ENCODE data around the gene ANO3.

Gene ANO3

GRCh38 chr11:26613759-26614158, 281.8 kb downstream of the ANO3 start:
- no peaks in the 10 kb centered on the region for H3K27me3 ChIP-seq
- H3K36me3 ChIP-seq: no peaks in the 10 kb centered on the region
- H3K9me3 ChIP-seq: no peaks in the 10 kb centered on the region
- H3K4me3 ChIP-seq (ENCODE audit: low read depth in 1 of 2, low read length in 1 of 2): no peak overlapping the region
- TF ChIP-seq, protein P1, sequence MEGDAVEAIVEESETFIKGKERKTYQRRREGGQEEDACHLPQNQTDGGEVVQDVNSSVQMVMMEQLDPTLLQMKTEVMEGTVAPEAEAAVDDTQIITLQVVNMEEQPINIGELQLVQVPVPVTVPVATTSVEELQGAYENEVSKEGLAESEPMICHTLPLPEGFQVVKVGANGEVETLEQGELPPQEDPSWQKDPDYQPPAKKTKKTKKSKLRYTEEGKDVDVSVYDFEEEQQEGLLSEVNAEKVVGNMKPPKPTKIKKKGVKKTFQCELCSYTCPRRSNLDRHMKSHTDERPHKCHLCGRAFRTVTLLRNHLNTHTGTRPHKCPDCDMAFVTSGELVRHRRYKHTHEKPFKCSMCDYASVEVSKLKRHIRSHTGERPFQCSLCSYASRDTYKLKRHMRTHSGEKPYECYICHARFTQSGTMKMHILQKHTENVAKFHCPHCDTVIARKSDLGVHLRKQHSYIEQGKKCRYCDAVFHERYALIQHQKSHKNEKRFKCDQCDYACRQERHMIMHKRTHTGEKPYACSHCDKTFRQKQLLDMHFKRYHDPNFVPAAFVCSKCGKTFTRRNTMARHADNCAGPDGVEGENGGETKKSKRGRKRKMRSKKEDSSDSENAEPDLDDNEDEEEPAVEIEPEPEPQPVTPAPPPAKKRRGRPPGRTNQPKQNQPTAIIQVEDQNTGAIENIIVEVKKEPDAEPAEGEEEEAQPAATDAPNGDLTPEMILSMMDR (IDR thresholded peaks at IDR 0.05): no peak
- H3K4me1 ChIP-seq (ENCODE audit: control insufficient read depth in 1 of 2, insufficient read depth in 1 of 2, low read depth in 1 of 2, low read length in 1 of 2): no peaks in the 10 kb centered on the region
- H3K27ac ChIP-seq: no peak overlapping the region

DNA sequence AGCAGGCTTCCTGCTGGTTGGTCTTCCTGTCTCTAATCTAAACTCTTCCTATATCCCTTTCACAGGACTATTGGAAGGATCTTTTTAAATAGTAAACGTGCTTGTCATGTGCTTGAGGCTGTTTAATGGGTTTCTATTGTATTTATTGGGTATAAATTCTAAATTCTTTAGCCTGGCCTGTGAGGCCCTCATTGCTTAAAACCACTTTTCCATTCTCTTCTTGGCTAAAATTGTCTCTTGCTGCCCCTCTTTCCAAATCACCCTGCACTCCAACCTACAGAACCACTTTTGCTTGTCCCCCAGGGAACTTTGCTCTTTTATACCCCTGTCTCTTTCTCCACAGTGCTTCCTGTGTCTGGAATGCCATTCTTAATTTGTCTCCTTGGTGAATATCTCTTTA, 286.5 kb downstream of the ANO3 start:
- Histone ChIP-seq H3K4me1 (ENCODE audit: control insufficient read depth in 1 of 2, insufficient read depth in 1 of 2, low read depth in 1 of 2, low read length in 1 of 2) (no peaks in the 10 kb centered on the region), H3K4me3 (ENCODE audit: low read depth in 1 of 2, low read length in 1 of 2) (no peak overlapping the region), H3K27me3 (no peaks in the 10 kb centered on the region), H3K36me3 (no peaks in the 10 kb centered on the region), H3K9me3 (no peaks in the 10 kb centered on the region), H3K27ac (no peak overlapping the region)
- TF ChIP-seq, protein P1 (IDR thresholded peaks at IDR 0.05): no peak

DNA sequence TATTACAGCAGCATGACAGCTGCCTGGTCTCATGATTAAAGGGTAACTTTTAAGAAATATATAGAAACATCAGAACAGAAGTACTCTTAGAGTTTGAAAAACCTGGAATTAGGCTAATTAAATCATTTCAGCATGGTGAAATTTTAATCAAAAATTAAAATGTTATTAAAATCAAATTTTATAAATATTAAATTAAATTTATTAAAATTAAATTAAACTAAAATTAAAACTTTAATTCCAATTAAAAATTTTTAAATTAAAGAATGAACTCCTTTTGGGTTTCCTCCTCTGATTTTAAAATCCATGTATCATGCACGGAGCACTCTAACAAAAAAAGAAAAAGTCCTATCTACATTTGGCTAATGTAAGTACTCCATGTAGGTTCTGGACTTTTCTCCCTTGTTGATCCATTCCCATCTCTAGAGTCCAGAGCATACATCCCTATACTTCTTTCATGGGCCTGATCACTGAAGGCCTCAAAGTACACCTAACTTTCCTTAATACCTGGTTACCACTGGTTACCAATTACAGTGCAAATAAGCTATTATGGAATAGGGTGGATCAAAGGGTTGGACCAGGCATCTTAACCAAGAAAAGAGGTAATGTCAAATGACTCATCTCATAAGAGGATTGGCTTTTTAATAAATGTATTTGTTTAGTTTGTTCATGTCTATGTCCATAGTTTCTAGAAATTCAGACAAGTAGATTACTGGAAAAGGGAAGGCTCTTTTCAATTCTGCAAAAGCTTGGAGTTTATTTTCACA, 288.5 kb downstream of the ANO3 start:
- Histone ChIP-seq H3K9me3 (no peaks in the 10 kb centered on the region), H3K27me3 (no peaks in the 10 kb centered on the region), H3K4me3 (ENCODE audit: low read depth in 1 of 2, low read length in 1 of 2) (no peak overlapping the region), H3K27ac (no peak overlapping the region), H3K4me1 (ENCODE audit: control insufficient read depth in 1 of 2, insufficient read depth in 1 of 2, low read depth in 1 of 2, low read length in 1 of 2) (no peaks in the 10 kb centered on the region), H3K36me3 (no peaks in the 10 kb centered on the region)
- TF ChIP-seq, protein P1 (IDR thresholded peaks at IDR 0.05): no peak

DNA sequence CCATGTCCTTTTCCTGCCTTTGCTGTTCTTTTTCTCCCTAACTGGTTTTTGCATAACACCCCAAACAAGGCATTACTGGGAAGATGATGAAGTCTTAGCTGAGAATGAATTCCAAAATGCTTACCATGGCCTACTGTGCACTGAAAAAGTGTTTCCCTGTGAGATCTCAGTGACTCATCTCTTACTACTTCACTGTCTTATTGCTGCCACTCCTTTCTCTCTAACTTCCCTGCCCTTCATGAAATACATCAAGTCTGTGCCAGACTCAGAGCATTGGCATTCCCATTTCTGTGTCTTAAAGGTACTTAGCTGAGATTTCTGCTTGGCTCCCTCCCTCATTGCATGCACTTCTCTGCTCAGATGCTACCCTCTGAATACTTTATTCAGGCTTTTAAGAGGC, 289.2 kb downstream of the ANO3 start:
- no peaks in the 10 kb centered on the region for H3K4me1 ChIP-seq (ENCODE audit: control insufficient read depth in 1 of 2, insufficient read depth in 1 of 2, low read depth in 1 of 2, low read length in 1 of 2)
- H3K36me3 ChIP-seq: no peaks in the 10 kb centered on the region
- no peaks in the 10 kb centered on the region for H3K27me3 ChIP-seq
- TF ChIP-seq, protein P1 (IDR thresholded peaks at IDR 0.05): no peak
- no peaks in the 10 kb centered on the region for H3K9me3 ChIP-seq
- no peak overlapping the region for H3K4me3 ChIP-seq (ENCODE audit: low read depth in 1 of 2, low read length in 1 of 2)
- H3K27ac ChIP-seq: no peak overlapping the region

GRCh38 chr11:26622181-26622580, 290.3 kb downstream of the ANO3 start:
- Histone ChIP-seq H3K27ac (no peak overlapping the region), H3K36me3 (no peaks in the 10 kb centered on the region), H3K4me1 (ENCODE audit: control insufficient read depth in 1 of 2, insufficient read depth in 1 of 2, low read depth in 1 of 2, low read length in 1 of 2) (no peaks in the 10 kb centered on the region), H3K27me3 (no peaks in the 10 kb centered on the region), H3K9me3 (no peaks in the 10 kb centered on the region), H3K4me3 (ENCODE audit: low read depth in 1 of 2, low read length in 1 of 2) (no peak overlapping the region)
- TF ChIP-seq, protein P1 (IDR thresholded peaks at IDR 0.05): no peak

Measured in neutrophil (primary cell).